HCT116 (cell line): ENCODE data around the gene CTU1. TPM values are rescaled to one million over a fixed set of nuclear protein-coding genes. Genes with fewer than 3 reads are reported as not detected.

Experiments used
- ATAC-seq: fragments of 200-7000 bp; cut with Tn5 transposase; 2 replicates; pipeline ENCODE4 v1.9.1; 2020; ENCODE audit warnings: mild to moderate bottlenecking, moderate library complexity
- BruUV-seq: library from RNA; stranded (reverse); fragments of 400-500 nt; replicated peaks from 2 replicates; lab custom pipeline; 2021; lab: Mats Ljungman, UMichigan
- CTCF ChIA-PET: fragments of 300-600 bp; sonication (Branson Sonifier 250); formaldehyde crosslinking; loops from one replicate; lab custom pipeline; 2021; ENCODE audit warnings: antibody characterized with exemption; lab: Charles Lee
- POLR2A ChIA-PET: fragments of 300-600, 350-600 bp; sonication (Branson Sonifier 250); formaldehyde crosslinking; loops from one replicate; lab custom pipeline; 2021; ENCODE audit warnings: antibody characterized with exemption; lab: Charles Lee
- RAD21 ChIA-PET, 2 experiments: fragments of 300-600 bp; sonication (Branson Sonifier 250); formaldehyde crosslinking; loops; one replicate each; lab custom pipeline; 2023; ENCODE audit warnings: low total read pairs in 2 of 2; ENCODE audit not compliant: uncharacterized antibody in 2 of 2, unreplicated experiment in 2 of 2, low non-redundant PET in 1 of 2; lab: Charles Lee
- DNase-seq: peaks from one replicate; pipeline ENCODE4 v3.0.0-alpha.2; 2010; ENCODE audit warnings: low read depth, low spot score
- H2AFZ ChIP-seq: fragments of 200-600 bp; shearing (Covaris generic), sonication (generic); 2 replicates; pipeline ENCODE4 v1.6.1; 2017; ENCODE audit warnings: low read depth, mixed run types, mixed read lengths, antibody characterized with exemption, low read length; ENCODE audit not compliant: poor library complexity, severe bottlenecking
- H3K27ac ChIP-seq: 2 replicates; pipeline ENCODE4 v1.5.1; 2012; ENCODE audit warnings: low read depth, low read length
- H3K27me3 ChIP-seq: fragments of 200-600 bp; sonication (generic); 2 replicates; pipeline ENCODE4 v1.6.1; 2016; ENCODE audit warnings: mixed run types, low read length, mixed read lengths; ENCODE audit not compliant: insufficient read depth
- H3K36me3 ChIP-seq, 2 experiments: fragments of 200-500 bp in 1 of 2; fragments of 200-600 bp in 1 of 2; sonication (Bioruptor generic) in 1 of 2; sonication (generic) in 1 of 2; 2 replicates each; pipeline versions ENCODE4 v1.5.1 to v1.6.1; 2014 to 2016; ENCODE audit warnings: low read length in 2 of 2, inconsistent platforms in 1 of 2, mixed read lengths in 1 of 2, mixed run types in 1 of 2; ENCODE audit not compliant: insufficient read depth in 2 of 2, control insufficient read depth in 1 of 2
- H3K4me1 ChIP-seq, 2 experiments: fragments of 200-600 bp in 1 of 2; sonication (generic) in 1 of 2; 2 replicates each; pipeline versions ENCODE4 v1.5.1 to v1.6.1; 2012 to 2017; ENCODE audit warnings: low read length in 2 of 2, inconsistent platforms in 1 of 2, mild to moderate bottlenecking in 1 of 2, mixed read lengths in 1 of 2, mixed run types in 1 of 2, moderate library complexity in 1 of 2; ENCODE audit not compliant: insufficient read depth in 2 of 2, control insufficient read depth in 1 of 2
- H3K4me2 ChIP-seq: fragments of 200-600 bp; sonication (generic); 2 replicates; pipeline ENCODE4 v1.6.1; 2017; ENCODE audit warnings: mixed run types, low read length, mixed read lengths
- H3K4me3 ChIP-seq, 2 experiments: fragments of 200-600 bp in 1 of 2; sonication (generic) in 1 of 2; replicated peaks in 1 of 2; 2 replicates each; pipeline ENCODE4 v1.5.1; 2011 to 2016; ENCODE audit warnings: low read length in 2 of 2, control low read depth in 1 of 2, low read depth in 1 of 2, mild to moderate bottlenecking in 1 of 2, mixed read lengths in 1 of 2, mixed run types in 1 of 2
- H3K79me2 ChIP-seq: fragments of 200-600 bp; sonication (generic); 2 replicates; pipeline ENCODE4 v1.6.1; 2017; ENCODE audit warnings: mild to moderate bottlenecking, mixed run types, low read length, moderate library complexity, mixed read lengths; ENCODE audit not compliant: insufficient read depth
- H3K9ac ChIP-seq: fragments of 200-600 bp; sonication (generic); 2 replicates; pipeline ENCODE4 v1.6.1; 2016; ENCODE audit warnings: low read length, mixed read lengths
- H3K9me2 ChIP-seq: fragments of 200-600 bp; sonication (generic), shearing (Covaris generic); 2 replicates; pipeline ENCODE4 v1.6.1; 2017; ENCODE audit warnings: mixed run types, mild to moderate bottlenecking, moderate library complexity; ENCODE audit not compliant: insufficient read depth
- H3K9me3 ChIP-seq, 2 experiments: fragments of 200-500 bp in 1 of 2; fragments of 200-600 bp in 1 of 2; sonication (Bioruptor generic) in 1 of 2; sonication (generic) in 1 of 2; 2 replicates each; pipeline ENCODE4 v1.6.1; 2014 to 2017; ENCODE audit warnings: low read length in 2 of 2, mixed read lengths in 2 of 2, inconsistent platforms in 1 of 2, low read depth in 1 of 2, mild to moderate bottlenecking in 1 of 2, mixed run types in 1 of 2, moderate library complexity in 1 of 2; ENCODE audit not compliant: control insufficient read depth in 1 of 2, insufficient read depth in 1 of 2
- H4K20me1 ChIP-seq: fragments of 200-600 bp; sonication (generic), shearing (Covaris generic); 2 replicates; pipeline ENCODE4 v1.6.1; 2017; ENCODE audit warnings: mixed run types, mild to moderate bottlenecking, moderate library complexity; ENCODE audit not compliant: insufficient read depth
- CEBPB ChIP-seq: IDR thresholded peaks from 2 replicates; pipeline ENCODE4 v1.6.1; 2012; ENCODE audit warnings: low read depth
- EGR1 ChIP-seq: IDR thresholded peaks from 2 replicates; pipeline ENCODE4 v1.6.1; 2012; ENCODE audit warnings: low read depth
- ELF1 ChIP-seq: IDR thresholded peaks from 2 replicates; pipeline ENCODE4 v1.6.1; 2012; ENCODE audit warnings: low read depth, borderline replicate concordance
- EZH2 ChIP-seq: fragments of 200-600 bp; sonication (generic); IDR thresholded peaks from 2 replicates; pipeline ENCODE4 v1.6.1; 2017; ENCODE audit warnings: antibody characterized with exemption, mixed run types
- EZH2phosphoT487 ChIP-seq: fragments of 200-600 bp; IDR thresholded peaks from 2 replicates; pipeline ENCODE4 v1.6.1; 2018; ENCODE audit warnings: antibody characterized with exemption, borderline replicate concordance
- POLR2A ChIP-seq: IDR thresholded peaks from 2 replicates; pipeline ENCODE4 v1.7.0; 2011; ENCODE audit warnings: borderline replicate concordance; ENCODE audit not compliant: insufficient read depth, insufficient read length; ENCODE audit errors: extremely low read depth
- RAD21 ChIP-seq: IDR thresholded peaks from 2 replicates; pipeline ENCODE4 v1.6.1; 2012; ENCODE audit warnings: low read depth, mild to moderate bottlenecking
- SIN3A ChIP-seq: IDR thresholded peaks from 2 replicates; pipeline ENCODE4 v1.6.1; 2012; ENCODE audit warnings: low read depth
- SP1 ChIP-seq: IDR thresholded peaks from 2 replicates; pipeline ENCODE4 v1.6.1; 2012; ENCODE audit warnings: low read depth
- SRF ChIP-seq: IDR thresholded peaks from 2 replicates; pipeline ENCODE4 v1.6.1; 2012; ENCODE audit warnings: low read depth
- TCF7L2 ChIP-seq: IDR thresholded peaks from 2 replicates; pipeline ENCODE4 v1.7.0; 2011; ENCODE audit warnings: borderline replicate concordance, inconsistent platforms; ENCODE audit not compliant: insufficient read depth, insufficient read length; ENCODE audit errors: extremely low read depth
- YY1 ChIP-seq: IDR thresholded peaks from 2 replicates; pipeline ENCODE4 v1.6.1; 2011; ENCODE audit warnings: low read length, low read depth, moderate library complexity, mild to moderate bottlenecking; ENCODE audit not compliant: insufficient replicate concordance; ENCODE audit errors: extremely low read depth
- ZFX ChIP-seq: fragments of 450-650 bp; IDR thresholded peaks from 2 replicates; pipeline ENCODE4 v1.6.1; 2017
- ZNF274 ChIP-seq: fragments of 200-500 bp; sonication (Bioruptor generic); IDR thresholded peaks from 2 replicates; pipeline ENCODE4 v1.6.1; 2014; ENCODE audit warnings: mild to moderate bottlenecking, low read depth, low read length, inconsistent platforms
- intact Hi-C: fragments of 100-400 bp; cut with micrococcal nuclease; formaldehyde crosslinking; loops from 2 replicates; pipeline ENCODE4 v1.10.0; 2022
- total RNA-seq: library from RNA; stranded (reverse); gene quantifications from one replicate; pipeline ENCODE4 v1.2.1, GENCODE V29; 2021; ENCODE audit not compliant: unreplicated experiment
- TF ChIP-seq, protein P1 (sequence below): IDR thresholded peaks from 2 replicates; pipeline ENCODE4 v1.6.1; 2011; ENCODE audit warnings: mild to moderate bottlenecking, low read length, moderate library complexity; ENCODE audit not compliant: insufficient replicate concordance; ENCODE audit errors: extremely low read depth
- TF ChIP-seq, protein P2 (sequence below): IDR thresholded peaks from 2 replicates; pipeline ENCODE4 v1.6.1; 2012
- TF ChIP-seq, protein P3 (sequence below): IDR thresholded peaks from 2 replicates; pipeline ENCODE4 v1.6.1; 2012; ENCODE audit warnings: low read depth
- TF ChIP-seq, protein P4 (sequence below), 3 experiments: fragments of 200-600 bp in 1 of 3; sonication (generic) in 1 of 3; IDR thresholded peaks in 2 of 3; conservative IDR thresholded peaks in 1 of 3; 2 replicates each; pipeline ENCODE4 v1.5.1; 2012 to 2017; ENCODE audit warnings: low read depth in 2 of 3, low read length in 2 of 3, antibody characterized with exemption in 1 of 3, borderline replicate concordance in 1 of 3, control low read depth in 1 of 3, mild to moderate bottlenecking in 1 of 3, mixed read lengths in 1 of 3, mixed run types in 1 of 3, moderate library complexity in 1 of 3; ENCODE audit not compliant: insufficient read depth in 1 of 3
- TF ChIP-seq, protein P5 (sequence below): IDR thresholded peaks from 2 replicates; pipeline ENCODE4 v1.6.1; 2012

The CTU1 gene
- total RNA-seq, 1 experiment from 2014 or later, result 14.0 TPM

DNA sequence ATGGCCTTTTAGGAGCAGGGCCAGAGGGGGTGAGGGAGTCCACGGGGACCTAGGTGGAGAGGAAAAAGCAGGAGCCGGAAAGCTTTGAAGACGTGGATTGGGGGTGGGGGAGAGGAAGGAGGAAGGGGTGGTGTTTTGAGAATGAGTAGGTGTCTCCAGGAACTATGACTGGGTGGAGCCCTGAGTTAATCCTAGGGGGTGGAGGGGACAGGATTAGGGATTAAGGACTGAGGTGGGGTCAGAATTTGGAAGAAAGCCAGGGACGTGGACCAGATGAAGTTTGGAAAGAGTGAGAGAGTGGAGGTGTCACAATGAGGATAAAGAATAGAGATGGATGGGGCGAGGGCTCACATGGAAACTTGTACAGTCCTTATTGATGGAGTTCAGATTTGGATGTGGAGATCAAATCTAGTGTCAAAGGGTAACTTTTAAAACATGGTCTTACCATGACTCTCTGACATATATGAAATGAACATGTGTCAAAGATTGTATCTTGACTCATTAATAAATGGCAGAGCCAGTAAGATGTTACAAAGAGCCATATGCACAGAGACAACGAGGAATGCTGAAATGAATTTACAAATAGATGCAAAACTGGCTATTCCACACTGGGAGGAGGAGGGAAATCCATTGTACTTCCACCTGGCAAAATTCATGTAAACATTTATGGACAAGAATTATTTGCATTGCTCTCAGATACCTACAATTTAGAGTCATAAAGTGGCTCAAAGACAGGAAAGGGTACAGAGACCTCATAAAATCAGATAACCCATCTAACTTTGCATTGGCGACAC, 41.6 kb downstream of the CTU1 start:
- ChIA-PET CTCF (no interaction called here), POLR2A (no interaction called here), RAD21 (no interaction called here)
- Histone ChIP-seq H3K4me1 (peaks cover 9 to 28% of the 10 kb centered on the region in 2 experiments), H2AFZ (no peak overlapping the region), H3K27me3 (no peaks in the 10 kb centered on the region), H3K36me3 (no peaks in the 10 kb centered on the region), H4K20me1 (no peaks in the 10 kb centered on the region), H3K4me2 (no peak overlapping the region), H3K27ac (no peak overlapping the region), H3K4me3 (no peak overlapping the region), H3K9ac (no peak overlapping the region), H3K9me3 (no peaks in the 10 kb centered on the region), H3K9me2 (no peaks in the 10 kb centered on the region), H3K79me2 (no peaks in the 10 kb centered on the region)
- no TSS peak for BruUV-seq
- ATAC-seq (no peak), DNase-seq (no peak)
- intact Hi-C loops, result no loop called here
- TF ChIP-seq, protein P1, sequence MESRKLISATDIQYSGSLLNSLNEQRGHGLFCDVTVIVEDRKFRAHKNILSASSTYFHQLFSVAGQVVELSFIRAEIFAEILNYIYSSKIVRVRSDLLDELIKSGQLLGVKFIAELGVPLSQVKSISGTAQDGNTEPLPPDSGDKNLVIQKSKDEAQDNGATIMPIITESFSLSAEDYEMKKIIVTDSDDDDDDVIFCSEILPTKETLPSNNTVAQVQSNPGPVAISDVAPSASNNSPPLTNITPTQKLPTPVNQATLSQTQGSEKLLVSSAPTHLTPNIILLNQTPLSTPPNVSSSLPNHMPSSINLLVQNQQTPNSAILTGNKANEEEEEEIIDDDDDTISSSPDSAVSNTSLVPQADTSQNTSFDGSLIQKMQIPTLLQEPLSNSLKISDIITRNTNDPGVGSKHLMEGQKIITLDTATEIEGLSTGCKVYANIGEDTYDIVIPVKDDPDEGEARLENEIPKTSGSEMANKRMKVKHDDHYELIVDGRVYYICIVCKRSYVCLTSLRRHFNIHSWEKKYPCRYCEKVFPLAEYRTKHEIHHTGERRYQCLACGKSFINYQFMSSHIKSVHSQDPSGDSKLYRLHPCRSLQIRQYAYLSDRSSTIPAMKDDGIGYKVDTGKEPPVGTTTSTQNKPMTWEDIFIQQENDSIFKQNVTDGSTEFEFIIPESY, result no peak
- no peak for TF ChIP-seq EZH2phosphoT487
- TF ChIP-seq, protein P2, sequence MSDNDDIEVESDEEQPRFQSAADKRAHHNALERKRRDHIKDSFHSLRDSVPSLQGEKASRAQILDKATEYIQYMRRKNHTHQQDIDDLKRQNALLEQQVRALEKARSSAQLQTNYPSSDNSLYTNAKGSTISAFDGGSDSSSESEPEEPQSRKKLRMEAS, result no peak
- TF ChIP-seq ELF1, result no peak
- no peak for TF ChIP-seq ZNF274
- TF ChIP-seq EGR1, result no peak
- TF ChIP-seq CEBPB, result no peak
- no peak for TF ChIP-seq YY1
- no peak for TF ChIP-seq POLR2A
- TF ChIP-seq, protein P3, sequence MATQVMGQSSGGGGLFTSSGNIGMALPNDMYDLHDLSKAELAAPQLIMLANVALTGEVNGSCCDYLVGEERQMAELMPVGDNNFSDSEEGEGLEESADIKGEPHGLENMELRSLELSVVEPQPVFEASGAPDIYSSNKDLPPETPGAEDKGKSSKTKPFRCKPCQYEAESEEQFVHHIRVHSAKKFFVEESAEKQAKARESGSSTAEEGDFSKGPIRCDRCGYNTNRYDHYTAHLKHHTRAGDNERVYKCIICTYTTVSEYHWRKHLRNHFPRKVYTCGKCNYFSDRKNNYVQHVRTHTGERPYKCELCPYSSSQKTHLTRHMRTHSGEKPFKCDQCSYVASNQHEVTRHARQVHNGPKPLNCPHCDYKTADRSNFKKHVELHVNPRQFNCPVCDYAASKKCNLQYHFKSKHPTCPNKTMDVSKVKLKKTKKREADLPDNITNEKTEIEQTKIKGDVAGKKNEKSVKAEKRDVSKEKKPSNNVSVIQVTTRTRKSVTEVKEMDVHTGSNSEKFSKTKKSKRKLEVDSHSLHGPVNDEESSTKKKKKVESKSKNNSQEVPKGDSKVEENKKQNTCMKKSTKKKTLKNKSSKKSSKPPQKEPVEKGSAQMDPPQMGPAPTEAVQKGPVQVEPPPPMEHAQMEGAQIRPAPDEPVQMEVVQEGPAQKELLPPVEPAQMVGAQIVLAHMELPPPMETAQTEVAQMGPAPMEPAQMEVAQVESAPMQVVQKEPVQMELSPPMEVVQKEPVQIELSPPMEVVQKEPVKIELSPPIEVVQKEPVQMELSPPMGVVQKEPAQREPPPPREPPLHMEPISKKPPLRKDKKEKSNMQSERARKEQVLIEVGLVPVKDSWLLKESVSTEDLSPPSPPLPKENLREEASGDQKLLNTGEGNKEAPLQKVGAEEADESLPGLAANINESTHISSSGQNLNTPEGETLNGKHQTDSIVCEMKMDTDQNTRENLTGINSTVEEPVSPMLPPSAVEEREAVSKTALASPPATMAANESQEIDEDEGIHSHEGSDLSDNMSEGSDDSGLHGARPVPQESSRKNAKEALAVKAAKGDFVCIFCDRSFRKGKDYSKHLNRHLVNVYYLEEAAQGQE, result no peak
- TF ChIP-seq RAD21, result no peak
- TF ChIP-seq ZFX, result no peak
- no peak for TF ChIP-seq SRF
- TF ChIP-seq TCF7L2, result no peak
- no peak for TF ChIP-seq EZH2
- no peak for TF ChIP-seq SIN3A
- no peak for TF ChIP-seq SP1
- TF ChIP-seq, protein P4, sequence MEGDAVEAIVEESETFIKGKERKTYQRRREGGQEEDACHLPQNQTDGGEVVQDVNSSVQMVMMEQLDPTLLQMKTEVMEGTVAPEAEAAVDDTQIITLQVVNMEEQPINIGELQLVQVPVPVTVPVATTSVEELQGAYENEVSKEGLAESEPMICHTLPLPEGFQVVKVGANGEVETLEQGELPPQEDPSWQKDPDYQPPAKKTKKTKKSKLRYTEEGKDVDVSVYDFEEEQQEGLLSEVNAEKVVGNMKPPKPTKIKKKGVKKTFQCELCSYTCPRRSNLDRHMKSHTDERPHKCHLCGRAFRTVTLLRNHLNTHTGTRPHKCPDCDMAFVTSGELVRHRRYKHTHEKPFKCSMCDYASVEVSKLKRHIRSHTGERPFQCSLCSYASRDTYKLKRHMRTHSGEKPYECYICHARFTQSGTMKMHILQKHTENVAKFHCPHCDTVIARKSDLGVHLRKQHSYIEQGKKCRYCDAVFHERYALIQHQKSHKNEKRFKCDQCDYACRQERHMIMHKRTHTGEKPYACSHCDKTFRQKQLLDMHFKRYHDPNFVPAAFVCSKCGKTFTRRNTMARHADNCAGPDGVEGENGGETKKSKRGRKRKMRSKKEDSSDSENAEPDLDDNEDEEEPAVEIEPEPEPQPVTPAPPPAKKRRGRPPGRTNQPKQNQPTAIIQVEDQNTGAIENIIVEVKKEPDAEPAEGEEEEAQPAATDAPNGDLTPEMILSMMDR (IDR thresholded peaks at IDR 0.05 in 2 of 3, conservative IDR thresholded peaks at IDR 0.05 in 1 of 3; ENCODE audit: borderline replicate concordance in 1 of 3, insufficient read depth in 1 of 3, low read depth in 2 of 3, low read length in 2 of 3), result no peak
- TF ChIP-seq, protein P5, sequence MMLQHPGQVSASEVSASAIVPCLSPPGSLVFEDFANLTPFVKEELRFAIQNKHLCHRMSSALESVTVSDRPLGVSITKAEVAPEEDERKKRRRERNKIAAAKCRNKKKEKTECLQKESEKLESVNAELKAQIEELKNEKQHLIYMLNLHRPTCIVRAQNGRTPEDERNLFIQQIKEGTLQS, result no peak
